HEK293T (cell line): ENCODE data around the gene CORT.

Experiments used
- CTCF ChIA-PET: fragments of 350-600 bp; formaldehyde crosslinking; extraction: SDS; loops from one replicate; lab custom pipeline; 2021; ENCODE audit warnings: antibody characterized with exemption, inconsistent platforms; lab: Yijun Ruan, JAX
- POLR2A ChIA-PET: fragments of 350-600 bp; formaldehyde crosslinking; extraction: SDS; loops from one replicate; lab custom pipeline; 2020; ENCODE audit warnings: antibody characterized with exemption, inconsistent platforms; lab: Yijun Ruan, JAX
- DNase-seq: peaks from one replicate; pipeline ENCODE4 v3.0.0; 2012; ENCODE audit warnings: mixed read lengths; ENCODE audit errors: extremely low spot score
- ARNT ChIP-seq: fragments of 450-650 bp; IDR thresholded peaks from 2 replicates; pipeline ENCODE4 v1.6.1; 2017; ENCODE audit warnings: mild to moderate bottlenecking
- BHLHE40 ChIP-seq: fragments of 450-650 bp; IDR thresholded peaks from 2 replicates; pipeline ENCODE4 v1.6.1; 2016; ENCODE audit warnings: mild to moderate bottlenecking, moderate library complexity, borderline replicate concordance
- CTBP1 ChIP-seq: fragments of 450-650 bp; IDR thresholded peaks from 2 replicates; pipeline ENCODE4 v1.6.1; 2016; ENCODE audit warnings: borderline replicate concordance
- ELF4 ChIP-seq: fragments of 450-650 bp; IDR thresholded peaks from 2 replicates; pipeline ENCODE4 v1.6.1; 2017; ENCODE audit warnings: antibody characterized with exemption
- FOXA1 ChIP-seq: fragments of 450-650 bp; IDR thresholded peaks from 2 replicates; pipeline ENCODE4 v1.6.1; 2016; ENCODE audit warnings: mild to moderate bottlenecking
- FOXK2 ChIP-seq: fragments of 450-650 bp; IDR thresholded peaks from 2 replicates; pipeline ENCODE4 v1.6.1; 2016; ENCODE audit warnings: mild to moderate bottlenecking
- FOXM1 ChIP-seq: fragments of 450-650 bp; IDR thresholded peaks from 2 replicates; pipeline ENCODE4 v1.6.1; 2017; ENCODE audit warnings: mild to moderate bottlenecking, borderline replicate concordance
- HDGF ChIP-seq: fragments of 450-650 bp; IDR thresholded peaks from 2 replicates; pipeline ENCODE4 v1.6.1; 2017; ENCODE audit warnings: antibody characterized with exemption, borderline replicate concordance
- L3MBTL2 ChIP-seq: fragments of 450-650 bp; conservative IDR thresholded peaks from 2 replicates; pipeline ENCODE4 v1.6.1; 2016; ENCODE audit warnings: mild to moderate bottlenecking
- LEF1 ChIP-seq: fragments of 450-650 bp; IDR thresholded peaks from 2 replicates; pipeline ENCODE4 v1.6.1; 2017; ENCODE audit warnings: mild to moderate bottlenecking, borderline replicate concordance
- NFRKB ChIP-seq: fragments of 450-650 bp; IDR thresholded peaks from 2 replicates; pipeline ENCODE4 v1.6.1; 2016; ENCODE audit warnings: mild to moderate bottlenecking, moderate library complexity
- PKNOX1 ChIP-seq: fragments of 450-650 bp; IDR thresholded peaks from 2 replicates; pipeline ENCODE4 v1.6.1; 2016
- SP1 ChIP-seq: fragments of 450-650 bp; IDR thresholded peaks from 2 replicates; pipeline ENCODE4 v1.6.1; 2017
- SUZ12 ChIP-seq: fragments of 450-650 bp; IDR thresholded peaks from 2 replicates; pipeline ENCODE4 v1.6.1; 2016; ENCODE audit warnings: mild to moderate bottlenecking
- TARDBP ChIP-seq: fragments of 450-650 bp; IDR thresholded peaks from 2 replicates; pipeline ENCODE4 v1.6.1; 2016
- ZNF384 ChIP-seq: fragments of 450-650 bp; IDR thresholded peaks from 2 replicates; pipeline ENCODE4 v1.6.1; 2016

Gene CORT

DNA sequence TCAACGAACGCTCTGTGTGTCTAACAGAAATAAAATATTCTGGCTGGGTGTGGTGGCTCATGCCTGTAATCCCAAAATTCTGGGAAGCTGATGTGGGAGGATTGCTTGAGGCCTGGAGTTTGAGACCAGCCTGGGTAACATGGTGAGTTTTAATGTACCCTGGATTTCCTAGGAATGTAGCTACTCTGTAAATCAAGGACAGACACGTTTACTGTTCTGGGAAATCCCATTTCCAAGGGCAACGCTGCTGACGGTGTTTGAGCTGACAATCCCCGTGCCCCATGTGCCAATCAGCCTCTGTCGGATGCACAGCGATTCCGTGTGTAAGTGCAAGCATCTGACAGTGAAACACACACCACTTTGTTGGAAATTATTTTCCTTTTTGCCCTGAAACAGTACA lies 8.0 kb downstream of the CORT start:
- CTCF ChIA-PET: no interaction called here
- no peak for TF ChIP-seq CTBP1
- no peak for TF ChIP-seq FOXK2
- no peak for TF ChIP-seq BHLHE40
- TF ChIP-seq ARNT: no peak
- no peak for TF ChIP-seq FOXM1
- no peak for TF ChIP-seq TARDBP
- TF ChIP-seq SUZ12: no peak
- no peak for TF ChIP-seq LEF1
- TF ChIP-seq ZNF384: no peak
- no peak for DNase-seq
- POLR2A ChIA-PET: no interaction called here

DNA sequence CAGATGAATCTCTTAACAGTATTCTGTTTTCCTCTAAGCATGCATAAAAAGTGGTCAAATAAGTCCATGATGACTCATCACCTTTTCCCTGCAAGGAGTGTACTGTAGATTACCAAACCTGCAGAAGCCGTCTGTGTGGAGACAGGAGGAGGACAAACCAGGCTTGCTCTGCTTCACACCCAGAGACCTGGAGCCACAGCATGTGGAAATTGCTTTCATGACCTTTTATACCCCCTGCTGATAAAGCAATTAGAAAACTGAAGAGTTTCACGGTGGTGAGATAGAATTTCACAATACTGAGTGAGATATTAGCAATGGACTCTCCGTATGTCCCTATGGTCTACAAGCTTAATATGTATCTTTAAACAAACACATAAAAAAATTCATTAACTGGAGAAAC lies 9.4 kb downstream of the CORT start:
- DNase-seq: no peak
- TF ChIP-seq FOXK2 (no peak), L3MBTL2 (no peak), ELF4 (no peak), SP1 (no peak), LEF1 (no peak), FOXM1 (no peak), NFRKB (no peak), SUZ12 (no peak), PKNOX1 (no peak), FOXA1 (no peak), TARDBP (no peak), ARNT (no peak), BHLHE40 (no peak), CTBP1 (no peak), ZNF384 (no peak), HDGF (no peak)
- CTCF ChIA-PET: no interaction called here
- POLR2A ChIA-PET: no interaction called here

GRCh38 chr1:10467078-10467477 lies 17.2 kb downstream of the CORT start:
- ChIA-PET POLR2A (no interaction called here), CTCF (no interaction called here)
- no peak for DNase-seq
- TF ChIP-seq FOXK2 (no peak), NFRKB (no peak), FOXA1 (no peak), TARDBP (no peak), ARNT (no peak), SP1 (no peak), HDGF (no peak), PKNOX1 (no peak), BHLHE40 (no peak), ZNF384 (no peak), ELF4 (no peak), SUZ12 (no peak), L3MBTL2 (no peak)

DNA sequence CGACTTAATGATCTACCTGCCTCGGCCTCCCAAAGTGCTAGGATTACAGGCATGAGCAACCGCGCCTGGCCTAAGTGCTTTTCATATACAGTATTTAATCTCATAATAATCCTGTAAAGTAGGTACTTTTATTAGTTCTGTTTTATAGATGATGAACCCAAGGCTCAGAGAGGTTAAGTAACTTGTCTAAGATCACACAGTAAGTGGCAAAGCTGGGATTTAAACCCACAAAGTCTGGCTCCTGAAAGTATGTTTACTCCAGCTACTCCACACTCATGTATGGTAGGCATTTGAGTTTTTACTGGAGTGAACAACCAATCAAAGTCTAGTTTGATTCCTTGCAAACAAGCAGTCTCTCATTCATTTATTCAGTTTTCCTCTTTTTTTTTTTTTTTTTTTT lies 20.2 kb downstream of the CORT start:
- TF ChIP-seq TARDBP (no peak), FOXK2 (no peak), HDGF (no peak), BHLHE40 (no peak)
- no peak for DNase-seq
- ChIA-PET CTCF (no interaction called here), POLR2A (no interaction called here)

DNA sequence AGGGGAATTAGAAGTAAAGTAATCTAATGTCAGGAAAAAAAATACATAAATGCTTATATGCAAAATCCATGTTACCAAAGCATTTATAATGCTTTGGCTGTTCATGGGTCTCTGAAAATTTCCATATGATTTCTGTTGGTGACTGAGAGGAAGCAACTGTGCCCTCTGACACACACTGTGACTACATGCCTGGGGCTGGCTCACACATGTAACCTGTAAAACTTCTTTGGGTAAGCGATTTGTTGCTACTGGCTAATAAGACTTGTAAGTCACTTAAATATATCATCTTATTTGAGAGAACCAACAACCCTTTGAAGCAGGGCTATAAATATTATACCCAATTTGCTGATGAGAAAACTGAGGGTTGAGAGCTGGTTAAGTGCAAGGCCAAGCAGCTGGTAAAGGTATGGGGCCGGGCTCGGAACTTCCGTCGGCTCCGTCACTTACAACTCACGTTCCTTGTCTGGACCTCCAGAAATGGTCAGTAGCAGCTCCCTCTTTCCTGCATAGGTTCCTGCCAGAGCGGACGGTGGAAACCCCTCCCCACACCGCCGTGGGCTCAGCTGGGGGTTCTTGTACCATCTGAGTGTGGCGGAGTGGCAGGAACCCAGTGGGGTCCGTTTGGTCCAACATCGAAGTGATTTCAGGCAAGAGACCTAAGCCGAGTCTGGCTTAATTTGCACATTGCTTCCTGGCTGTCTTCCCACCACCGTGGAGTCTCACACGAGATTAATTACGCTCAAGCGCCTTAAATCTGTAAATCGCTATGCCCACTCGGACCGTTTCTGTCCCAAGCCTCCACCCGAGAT lies 21.8 kb downstream of the CORT start:
- CTCF ChIA-PET: interaction anchor here (0.8 kb wide), 1 partner anchor 41 kb away, joined by 3 read pairs; no protein-coding TSS in a partner anchor
- peak; percentile 27 for DNase-seq
- POLR2A ChIA-PET: interaction anchor here (0.7 to 1.8 kb wide), 4 partner anchors 9 to 42 kb away, joined by 3 to 5 read pairs (median 4); no protein-coding TSS in a partner anchor
- TF ChIP-seq CTBP1 (no peak), PKNOX1 (no peak), HDGF (no peak), TARDBP (no peak), L3MBTL2 (no peak), SP1 (no peak), FOXA1 (no peak), ARNT (no peak), LEF1 (no peak)

GRCh38 chr1:10472220-10473144 lies 22.7 kb downstream of the CORT start, which contains the start of gene DFFA:
Gene DFFA (minus strand): TSS chr1:10472529. CDS start chr1:10472458, 71 bp downstream.
- DNase-seq: peak; percentile 92
- ChIA-PET POLR2A (interaction anchor here (0.7 to 1.8 kb wide), 5 partner anchors 10 to 43 kb away, joined by 3 to 4 read pairs (median 3); no protein-coding TSS in a partner anchor), CTCF (interaction anchor here (0.6 to 0.8 kb wide), 2 partner anchors 42 to 329 kb away, joined by 3 read pairs; no protein-coding TSS in a partner anchor)
- TF ChIP-seq ARNT: 0 out of 2 replicates have a peak, but pooled peaks have one; percentile 28
- no peak for TF ChIP-seq LEF1
- TF ChIP-seq FOXA1: no peak
- no peak for TF ChIP-seq CTBP1
- TF ChIP-seq HDGF: no peak
- TF ChIP-seq L3MBTL2: peak; percentile 96
- TF ChIP-seq ZNF384: no peak
- TF ChIP-seq SP1: no peak
- peak; percentile 88 for TF ChIP-seq SUZ12
- TF ChIP-seq FOXK2: no peak
- no peak for TF ChIP-seq PKNOX1
- no peak for TF ChIP-seq NFRKB
- no peak for TF ChIP-seq BHLHE40
- no peak for TF ChIP-seq TARDBP
- TF ChIP-seq FOXM1: no peak
- peak; percentile 93 for TF ChIP-seq ELF4
